T-helper 2 cell (primary cell): ENCODE results near the gene EXO1.
"Not testable (repeated sequence)": the region's sequence is repeated elsewhere in the genome, so short reads cannot be mapped to it uniquely, and the experiment has no call there.

ENCODE experiments used
- DNase-seq, 5 experiments: peaks; one replicate each; pipeline versions ENCODE4 v3.0.0 to v3.0.0-alpha.2; 2012 to 2022
- total RNA-seq, 2 donors: gene quantifications; one replicate each; lab custom pipeline; 2026; lab: John Stamatoyannopoulos, UW

EXO1 gene
- total RNA-seq: 0.31 to 4.6 reads per million in 2 donors

- DNase-seq: peak; percentile 68 to 97 (median 81)
These were observed at the start of gene EXO1 for GRCh38 chr1:241847796-241848685. Gene EXO1 (plus strand): TSS chr1:241848204. CDS start chr1:241850426, 2,222 bp downstream.

- DNase-seq: no peak
These were observed 48.6 kb upstream of the EXO1 start for GRCh38 chr1:241799416-241799815.

GRCh38 chr1:241800640-241801039 is 47.4 kb upstream of the EXO1 start:
- no peak for DNase-seq

- no peak for DNase-seq
These were observed 45.1 kb upstream of the EXO1 start for GRCh38 chr1:241802863-241803262.

- DNase-seq: not testable (repeated sequence)
These were observed 43.3 kb upstream of the EXO1 start for GRCh38 chr1:241804706-241805105.

- DNase-seq: no peak
These were observed 39.7 kb upstream of the EXO1 start for GRCh38 chr1:241808265-241808664.

- no peak for DNase-seq
These were observed 37.1 kb upstream of the EXO1 start for GRCh38 chr1:241810769-241811405.

GRCh38 chr1:241813768-241814320 is 34.2 kb upstream of the EXO1 start:
- DNase-seq: no peak

- DNase-seq: no peak
These were observed 32.0 kb upstream of the EXO1 start for GRCh38 chr1:241816008-241816407.

GRCh38 chr1:241817331-241817792 is 30.6 kb upstream of the EXO1 start:
- DNase-seq: no peak

GRCh38 chr1:241817956-241818612 is 29.9 kb upstream of the EXO1 start:
- DNase-seq: no peak

GRCh38 chr1:241819340-241819866 is 28.6 kb upstream of the EXO1 start:
- DNase-seq: no peak

GRCh38 chr1:241821363-241821762 is 26.6 kb upstream of the EXO1 start:
- no peak for DNase-seq

GRCh38 chr1:241822846-241823245 is 25.2 kb upstream of the EXO1 start:
- no peak for DNase-seq

GRCh38 chr1:241823925-241824324 is 24.1 kb upstream of the EXO1 start:
- DNase-seq: no peak

- no peak for DNase-seq
These were observed 22.4 kb upstream of the EXO1 start for GRCh38 chr1:241825581-241825980.

- not testable (repeated sequence) for DNase-seq
These were observed 21.4 kb upstream of the EXO1 start for GRCh38 chr1:241826613-241827012.

- no peak for DNase-seq
These were observed 20.7 kb upstream of the EXO1 start for GRCh38 chr1:241827264-241827663.

GRCh38 chr1:241828463-241829021 is 19.5 kb upstream of the EXO1 start:
- no peak for DNase-seq

- no peak for DNase-seq
These were observed 18.5 kb upstream of the EXO1 start for GRCh38 chr1:241829468-241829867.

GRCh38 chr1:241834733-241835377 is 13.1 kb upstream of the EXO1 start:
- no peak for DNase-seq

- DNase-seq: no peak
These were observed 11.1 kb upstream of the EXO1 start for GRCh38 chr1:241836941-241837340.
